Small intestine (tissue), 7 donors: Measurements from ENCODE around the gene MED22. TPM values are rescaled to one million over a fixed set of nuclear protein-coding genes. Genes with fewer than 3 reads are reported as not detected.

Experiments
- DNase-seq, 2 donors: peaks; one replicate each; pipeline versions ENCODE4 v3.0.0 to v3.0.0-alpha.2; 2013
- FAIRE-seq: peaks from 2 replicates; lab custom pipeline; 2012; peaks lifted over from hg19 to GRCh38; lab: Jason Lieb, UNC
- H3K27ac ChIP-seq, 3 donors: one replicate each; pipeline ENCODE4 v1.5.1; 2013; ENCODE audit warnings: low read length in 2 of 3, mild to moderate bottlenecking in 2 of 3, control low read depth in 1 of 3, inconsistent platforms in 1 of 3, low read depth in 1 of 3, moderate library complexity in 1 of 3
- H3K27me3 ChIP-seq, 3 donors: one replicate each; pipeline ENCODE4 v1.6.1; 2013; ENCODE audit warnings: low read length in 3 of 3, inconsistent platforms in 1 of 3; ENCODE audit not compliant: control insufficient read depth in 3 of 3, insufficient read depth in 3 of 3
- H3K36me3 ChIP-seq, 3 donors: one replicate each; pipeline ENCODE4 v1.6.1; 2013; ENCODE audit warnings: low read length in 3 of 3, inconsistent platforms in 1 of 3, low read depth in 1 of 3, mild to moderate bottlenecking in 1 of 3, moderate library complexity in 1 of 3; ENCODE audit not compliant: control insufficient read depth in 3 of 3, insufficient read depth in 2 of 3
- H3K4me1 ChIP-seq, 3 donors: one replicate each; pipeline ENCODE4 v1.6.1; 2013; ENCODE audit warnings: low read length in 2 of 3, inconsistent platforms in 1 of 3, low read depth in 1 of 3, mild to moderate bottlenecking in 1 of 3, moderate library complexity in 1 of 3; ENCODE audit not compliant: control insufficient read depth in 3 of 3, insufficient read depth in 2 of 3
- H3K4me3 ChIP-seq, 3 donors: one replicate each; pipeline ENCODE4 v1.5.1; 2013; ENCODE audit warnings: low read length in 3 of 3, control low read depth in 1 of 3, inconsistent platforms in 1 of 3, low read depth in 1 of 3, mild to moderate bottlenecking in 1 of 3, moderate library complexity in 1 of 3
- H3K9me3 ChIP-seq, 2 donors: one replicate each; pipeline ENCODE4 v1.6.1; 2013; ENCODE audit warnings: low read depth in 1 of 2, low read length in 1 of 2; ENCODE audit not compliant: control insufficient read depth in 2 of 2, insufficient read depth in 1 of 2
- WGBS, 3 donors: extraction: QIAGEN DNeasy Blood & Tissue Kit; methylation state at CpG; one replicate each; pipeline ENCODE4 v1.1.7; 2013; 5-methylcytosine and 5-hydroxymethylcytosine counted together
- polyA plus RNA-seq, 4 donors: library from polyadenylated mRNA; stranded (reverse) in 3 of 4; unstranded in 1 of 4; fragments of 200-250 nt in 3 of 4; fragments of 120-200 nt in 1 of 4; gene quantifications; one replicate each; pipeline versions ENCODE4 v1.2.1 to v1.2.3, GENCODE V29; 2013
- donor health status: healthy with polysubstance abuse.
- donor health status: control.
- donor health status: control.
- donor health status: Bipolar disorder and iron deficiency.
- donor health status: healthy.

MED22 gene
- polyA plus RNA-seq, 4 donors: 10.3 to 19.5 (median 17.6) TPM

GRCh38 chr9:133309608-133310007, 38.3 kb downstream of the MED22 start:
- no peak overlapping the region for H3K4me3 ChIP-seq
- no peaks in the 10 kb centered on the region for H3K4me1 ChIP-seq
- no peaks in the 10 kb centered on the region for H3K36me3 ChIP-seq
- no peak for DNase-seq
- 82 to 89% (median 85%) methylated on average over 6 of the region's 6 CpGs for WGBS, 3 donors
- no peak for FAIRE-seq
- peaks cover 0 to 2% (median 0%) of the 10 kb centered on the region in 3 donors for H3K27me3 ChIP-seq
- no peaks in the 10 kb centered on the region for H3K9me3 ChIP-seq
- no peak overlapping the region for H3K27ac ChIP-seq

DNA sequence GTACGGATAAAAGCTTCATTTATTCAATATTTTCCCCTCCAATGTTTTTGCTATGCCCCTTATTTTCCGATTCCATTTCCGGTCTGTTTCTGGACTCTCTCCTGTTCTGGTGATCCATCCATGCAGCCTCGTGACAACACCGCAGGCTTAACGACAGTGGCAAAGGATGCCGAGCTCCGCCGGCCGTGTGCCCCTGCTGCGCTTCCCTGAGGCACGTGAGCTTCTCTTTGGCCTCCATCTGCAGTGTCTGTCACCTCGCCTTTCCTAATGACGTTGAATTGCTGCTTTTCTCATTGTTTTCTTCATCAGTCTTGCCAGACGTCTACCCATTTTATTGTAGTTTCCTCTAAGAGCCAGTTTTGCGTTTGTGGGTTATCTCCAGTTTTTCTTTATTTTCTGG, 40.6 kb downstream of the MED22 start:
- FAIRE-seq: no peak

DNA sequence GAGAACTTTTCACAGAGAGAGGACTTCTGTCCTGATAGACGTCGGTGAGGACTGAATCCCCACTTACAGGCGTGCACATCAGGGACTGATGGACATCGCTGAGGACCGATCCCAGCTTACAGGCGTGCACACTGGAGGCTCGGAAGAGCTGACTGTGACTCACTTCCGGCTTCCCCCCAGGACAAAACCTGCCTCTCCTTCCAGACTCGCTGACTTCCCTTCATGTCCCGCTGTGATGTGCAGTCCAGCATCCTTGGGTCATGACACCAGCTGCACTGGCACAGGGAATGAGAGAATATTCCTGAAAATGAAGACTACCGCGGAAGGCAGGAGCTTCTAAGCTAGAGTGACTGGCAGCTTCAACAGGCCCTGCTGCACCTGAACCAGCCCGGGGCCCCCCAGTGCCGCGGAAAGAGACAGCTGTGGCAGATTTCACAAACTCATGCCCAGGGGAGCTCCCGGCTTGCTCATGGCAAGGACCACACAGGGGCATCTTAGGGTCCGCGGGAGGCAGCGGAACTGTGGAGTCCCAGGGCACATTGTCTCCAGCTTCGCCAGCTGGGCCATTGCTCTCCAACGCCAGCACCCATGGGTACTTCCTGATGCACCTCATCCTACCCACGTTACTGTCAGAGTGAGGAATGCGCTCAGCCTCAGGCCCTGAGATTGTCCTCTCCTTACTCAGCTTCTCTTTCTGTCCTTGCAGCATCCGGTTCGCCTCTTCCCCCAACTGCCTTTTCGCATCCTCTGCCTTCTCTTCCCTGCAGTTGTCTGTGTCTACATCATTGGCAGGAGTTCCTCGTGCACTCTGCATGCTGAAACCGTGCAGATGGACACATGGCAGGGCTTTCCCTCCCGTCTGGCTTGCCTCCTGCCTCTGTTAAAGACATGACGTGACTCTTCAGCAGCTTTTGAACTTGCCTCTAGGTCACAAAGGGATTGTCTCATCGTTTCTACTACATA, 41.4 kb downstream of the MED22 start:
- H3K9me3 ChIP-seq: no peaks in the 10 kb centered on the region
- 76 to 82% (median 79%) methylated on average over 30 to 31 of the region's 31 CpGs for WGBS, 3 donors
- H3K27me3 ChIP-seq: peaks cover 0 to 2% (median under 1%) of the 10 kb centered on the region in 3 donors
- no peak overlapping the region for H3K4me3 ChIP-seq
- FAIRE-seq (no peak), DNase-seq (no peak)
- H3K36me3 ChIP-seq: no peaks in the 10 kb centered on the region
- no peak overlapping the region for H3K27ac ChIP-seq
- no peaks in the 10 kb centered on the region for H3K4me1 ChIP-seq

More for the DNA sequence above, 40.6 kb downstream of the MED22 start:
- DNase-seq: no peak
- H3K4me3 ChIP-seq: no peak overlapping the region
- WGBS, 3 donors: 75 to 83% (median 79%) methylated on average over 16 of the region's 16 CpGs
- H3K27me3 ChIP-seq: peaks cover 0 to 2% (median 0%) of the 10 kb centered on the region in 3 donors
- H3K36me3 ChIP-seq: no peaks in the 10 kb centered on the region
- no peaks in the 10 kb centered on the region for H3K4me1 ChIP-seq
- H3K27ac ChIP-seq: no peak overlapping the region
- H3K9me3 ChIP-seq: no peaks in the 10 kb centered on the region

DNA sequence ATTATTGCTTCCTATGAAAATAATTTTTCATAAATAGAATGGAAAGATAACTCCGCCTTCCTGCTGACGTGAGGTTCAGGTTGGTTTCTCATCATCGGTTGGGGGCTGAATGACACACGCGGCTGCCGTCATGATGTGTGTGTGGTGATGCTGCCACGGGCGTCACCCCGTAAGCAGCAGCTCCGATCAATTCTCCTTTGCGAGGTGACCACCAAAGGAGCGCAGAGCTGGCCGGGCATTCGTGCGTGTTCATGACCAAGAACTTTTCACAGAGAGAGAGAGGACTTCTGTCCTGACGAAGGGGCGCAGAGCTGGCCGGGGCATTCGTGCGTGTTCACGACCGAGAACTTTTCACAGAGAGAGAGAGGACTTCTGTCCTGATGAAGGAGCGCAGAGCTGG, 42.2 kb downstream of the MED22 start:
- FAIRE-seq: no peak
- Histone ChIP-seq H3K4me1 (no peaks in the 10 kb centered on the region), H3K4me3 (no peak overlapping the region), H3K36me3 (no peaks in the 10 kb centered on the region), H3K27me3 (peaks cover 0 to 2% (median 2%) of the 10 kb centered on the region in 3 donors), H3K9me3 (no peaks in the 10 kb centered on the region), H3K27ac (no peak overlapping the region)
- 77 to 90% (median 86%) methylated on average over 22 to 23 of the region's 23 CpGs for WGBS, 3 donors
- DNase-seq: no peak

DNA sequence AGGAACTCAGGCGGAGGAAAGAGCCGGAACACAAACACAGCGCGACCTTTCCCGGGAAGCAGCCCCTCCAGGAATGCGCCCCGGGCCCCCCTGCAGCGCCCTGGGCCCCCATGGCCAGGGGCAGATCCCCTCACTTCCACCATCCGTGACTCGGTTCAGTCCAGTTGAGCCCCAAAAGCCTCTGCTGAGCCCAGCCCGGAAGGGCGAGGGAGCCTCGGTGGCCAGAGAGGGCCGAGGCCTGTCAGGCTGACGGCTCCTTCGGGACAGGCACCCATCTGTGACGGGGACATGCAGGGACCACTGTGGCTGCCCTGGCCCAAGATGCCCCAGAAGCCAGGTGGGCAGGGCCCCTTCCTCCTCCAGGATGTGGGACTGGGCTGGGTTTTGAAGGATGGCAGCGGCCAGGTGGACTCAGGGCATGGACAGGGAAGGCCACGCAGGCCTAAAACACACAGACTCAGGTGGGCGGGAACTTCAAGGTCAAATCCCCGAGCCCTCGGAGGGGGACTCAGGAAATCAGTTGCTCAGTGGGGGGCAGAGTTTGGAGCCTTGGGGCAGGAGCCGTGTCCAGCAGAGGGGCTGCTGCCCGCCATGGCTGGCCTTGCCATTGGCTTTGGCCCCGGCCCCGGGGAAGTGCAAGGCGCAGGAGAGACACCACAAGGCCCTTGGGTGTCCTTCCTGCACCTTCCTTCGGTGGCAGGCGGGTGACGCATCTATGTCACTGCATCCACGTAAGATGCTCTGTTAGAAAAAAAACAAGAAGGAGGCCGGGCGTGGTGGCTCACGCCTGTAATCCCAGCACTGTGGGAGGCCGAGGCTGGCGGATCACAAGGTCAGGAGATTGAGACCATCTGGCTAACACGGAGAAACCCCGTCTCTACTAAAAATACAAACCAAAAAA, 43.2 kb downstream of the MED22 start:
- H3K9me3 ChIP-seq: no peaks in the 10 kb centered on the region
- H3K27me3 ChIP-seq: peaks cover 0 to 2% (median 2%) of the 10 kb centered on the region in 3 donors
- H3K36me3 ChIP-seq: no peaks in the 10 kb centered on the region
- no peaks in the 10 kb centered on the region for H3K4me1 ChIP-seq
- no peak for DNase-seq
- no peak overlapping the region for H3K4me3 ChIP-seq
- WGBS, 3 donors: 88 to 89% (median 88%) methylated on average over 37 to 38 of the region's 38 CpGs
- FAIRE-seq: no peak
- no peak overlapping the region for H3K27ac ChIP-seq

DNA sequence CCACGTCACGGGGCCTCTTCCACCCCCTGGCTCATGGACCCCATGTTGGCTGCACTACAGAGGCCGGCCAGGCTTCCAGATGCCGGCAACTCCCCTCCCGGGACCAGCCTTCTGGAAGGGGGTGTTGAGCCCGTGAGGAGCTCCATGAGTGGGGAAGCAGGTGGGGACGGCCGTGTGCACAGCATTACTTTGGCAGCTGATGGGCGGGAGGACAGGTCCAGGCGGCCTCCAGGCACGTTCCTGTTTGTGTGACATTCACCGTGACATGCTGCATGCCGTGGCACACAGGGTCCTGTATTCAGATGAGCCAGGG, 43.8 kb downstream of the MED22 start:
- no peak for FAIRE-seq
- Histone ChIP-seq H3K9me3 (no peaks in the 10 kb centered on the region), H3K4me3 (no peak overlapping the region), H3K36me3 (no peaks in the 10 kb centered on the region), H3K27me3 (peaks cover 0 to 2% (median 0%) of the 10 kb centered on the region in 3 donors), H3K27ac (no peak overlapping the region), H3K4me1 (no peaks in the 10 kb centered on the region)
- DNase-seq: no peak
- 75 to 83% (median 83%) methylated on average over 13 of the region's 13 CpGs for WGBS, 3 donors

- DNase-seq (no peak), FAIRE-seq (no peak)
- Histone ChIP-seq H3K27me3 (peaks cover 0 to 2% (median 0%) of the 10 kb centered on the region in 3 donors), H3K9me3 (no peaks in the 10 kb centered on the region), H3K36me3 (no peaks in the 10 kb centered on the region), H3K4me3 (no peak overlapping the region), H3K27ac (no peak overlapping the region), H3K4me1 (no peaks in the 10 kb centered on the region)
- 77 to 83% (median 82%) methylated on average over 22 to 26 of the region's 26 CpGs for WGBS, 3 donors
Measured at GRCh38 chr9:133303266-133304157, 44.4 kb downstream of the MED22 start.
